Measurements from ENCODE around the gene CLMP.

Gene CLMP

GRCh38 chr11:123188508-123189165 lies 6.4 kb downstream of the CLMP start:
- DNase-seq, result no peak

GRCh38 chr11:123187665-123188507 lies 7.2 kb downstream of the CLMP start:
- no peak for DNase-seq

- DNase-seq, result no peak
Measured at GRCh38 chr11:123187248-123187647, 7.8 kb downstream of the CLMP start.

- DNase-seq, result no peak
Measured at GRCh38 chr11:123186286-123186685, 8.8 kb downstream of the CLMP start.

GRCh38 chr11:123185326-123185725 lies 9.7 kb downstream of the CLMP start:
- no peak for DNase-seq

GRCh38 chr11:123184531-123184930 lies 10.5 kb downstream of the CLMP start:
- no peak for DNase-seq

- DNase-seq, result no peak
Measured at GRCh38 chr11:123183391-123184099, 11.5 kb downstream of the CLMP start.

- no peak for DNase-seq
Measured at GRCh38 chr11:123181767-123182500, 13.1 kb downstream of the CLMP start.

GRCh38 chr11:123181075-123181474 lies 14.0 kb downstream of the CLMP start:
- DNase-seq, result no peak

GRCh38 chr11:123180574-123180973 lies 14.5 kb downstream of the CLMP start:
- no peak for DNase-seq

GRCh38 chr11:123180166-123180565 lies 14.9 kb downstream of the CLMP start:
- DNase-seq, result no peak

GRCh38 chr11:123179586-123179985 lies 15.5 kb downstream of the CLMP start:
- DNase-seq, result no peak

- DNase-seq, result no peak
Measured at GRCh38 chr11:123178186-123178585, 16.9 kb downstream of the CLMP start.

- no peak for DNase-seq
Measured at GRCh38 chr11:123176785-123177184, 18.3 kb downstream of the CLMP start.

- no peak for DNase-seq
Measured at GRCh38 chr11:123174196-123175183, 20.6 kb downstream of the CLMP start.

- DNase-seq, result no peak
Measured at GRCh38 chr11:123173856-123174186, 21.2 kb downstream of the CLMP start.

GRCh38 chr11:123173040-123173855 lies 21.8 kb downstream of the CLMP start:
- DNase-seq, result no peak

GRCh38 chr11:123170929-123171328 lies 24.1 kb downstream of the CLMP start:
- no peak for DNase-seq

- DNase-seq, result no peak
Measured at GRCh38 chr11:123169821-123170220, 25.2 kb downstream of the CLMP start.

GRCh38 chr11:123168955-123169484 lies 26.0 kb downstream of the CLMP start:
- DNase-seq, result no peak

- DNase-seq, result no peak
Measured at GRCh38 chr11:123168241-123168640, 26.8 kb downstream of the CLMP start.

Data from stimulated activated CD4-positive, alpha-beta T cell treated with anti-CD3 and anti-CD28 coated beads, Interleukin-4, amount 100 ng/mL, for 4 hours (primary cell).